HepG2 (cell line): ENCODE measurements around the gene DNAJC7. TPM values are rescaled to one million over a fixed set of nuclear protein-coding genes. Genes with fewer than 3 reads are reported as not detected.
A peak's percentile ranks its signal among the peaks of the same experiment; 100 is the strongest.

Source experiments
- ATF3 ChIP-seq: sonication (generic); formaldehyde crosslinking; IDR thresholded peaks from 2 replicates; pipeline ENCODE4 v1.4.0; 2020; ENCODE audit warnings: missing genetic modification reagents
- BCL3 ChIP-seq: sonication (generic); formaldehyde crosslinking; IDR thresholded peaks from 2 replicates; pipeline ENCODE4 v1.5.1; 2020; ENCODE audit warnings: mild to moderate bottlenecking, missing genetic modification reagents, moderate library complexity
- KLF16 ChIP-seq, 2 experiments: sonication (generic) in 1 of 2; formaldehyde crosslinking in 1 of 2; IDR thresholded peaks; 2 replicates each; pipeline versions ENCODE4 v1.6.1 to v1.8.0; 2016 to 2023; ENCODE audit warnings: missing genetic modification reagents in 2 of 2, missing compliant biosample characterization in 1 of 2
- SIX4 ChIP-seq: sonication (generic); formaldehyde crosslinking; IDR thresholded peaks from 2 replicates; pipeline ENCODE4 v1.4.0; 2020; ENCODE audit warnings: missing genetic modification reagents
- SNRNP70 ChIP-seq: fragments of 200-400 bp; formaldehyde crosslinking; IDR thresholded peaks from 2 replicates; pipeline ENCODE4 v1.6.1; 2017; ENCODE audit warnings: mild to moderate bottlenecking, low read depth, low read length, moderate library complexity
- STAG1 ChIP-seq: sonication (generic); formaldehyde crosslinking; IDR thresholded peaks from 2 replicates; pipeline ENCODE4 v1.4.0; 2020; ENCODE audit warnings: missing genetic modification reagents
- TEAD3 ChIP-seq: optimal IDR thresholded peaks from 2 replicates; pipeline ENCODE3; 2016; ENCODE audit warnings: borderline replicate concordance
- ZBTB40 ChIP-seq, 2 experiments: fragments of 450-650 bp in 1 of 2; sonication (generic) in 1 of 2; formaldehyde crosslinking in 1 of 2; IDR thresholded peaks; 2 replicates each; pipeline versions ENCODE4 v1.6.1 to v1.8.0; 2016 to 2022; ENCODE audit warnings: antibody characterized with exemption in 1 of 2, mild to moderate bottlenecking in 1 of 2, missing genetic modification reagents in 1 of 2
- ZFP36L2 ChIP-seq: sonication (generic); formaldehyde crosslinking; IDR thresholded peaks from 2 replicates; pipeline ENCODE4 v1.4.0; 2020; ENCODE audit warnings: missing genetic modification reagents
- ZMYM3 ChIP-seq: sonication (generic); formaldehyde crosslinking; IDR thresholded peaks from 2 replicates; pipeline ENCODE4 v1.5.1; 2020; ENCODE audit warnings: mild to moderate bottlenecking, missing genetic modification reagents
- ZNF335 ChIP-seq: sonication (generic); formaldehyde crosslinking; IDR thresholded peaks from 2 replicates; pipeline ENCODE4 v1.4.0; 2020; ENCODE audit warnings: missing genetic modification reagents
- ZNF441 ChIP-seq: sonication (generic); formaldehyde crosslinking; IDR thresholded peaks from 2 replicates; pipeline ENCODE4 v1.7.0; 2021; ENCODE audit warnings: missing genetic modification reagents, borderline replicate concordance
- ZNF484 ChIP-seq: sonication (generic); formaldehyde crosslinking; IDR thresholded peaks from 2 replicates; pipeline ENCODE4 v1.5.1; 2020; ENCODE audit warnings: mild to moderate bottlenecking, low read depth, missing genetic modification reagents, borderline replicate concordance
- ZNF710 ChIP-seq: sonication (generic); formaldehyde crosslinking; IDR thresholded peaks from 2 replicates; pipeline ENCODE4 v1.5.0; 2020; ENCODE audit warnings: mild to moderate bottlenecking, missing genetic modification reagents, borderline replicate concordance
- polyA plus RNA-seq, 8 experiments: library from polyadenylated mRNA; depleted of rRNA in 3 of 8; stranded (reverse) in 7 of 8; unstranded in 1 of 8; fragments of >200 nt; fragmentation: Illumina TruSeq in 4 of 8; extraction: Trizol in 4 of 8; gene quantifications; 2 replicates each; pipeline versions ENCODE4 v1.2.1 to v1.2.3, GENCODE V29; 2011 to 2016; ENCODE audit warnings: low read depth in 4 of 8, missing spikeins in 1 of 8, mixed read lengths in 1 of 8; ENCODE audit not compliant: insufficient read depth in 1 of 8
- total RNA-seq, 5 experiments: library from RNA; depleted of rRNA; stranded (reverse); fragments of >200 nt; fragmentation: Illumina TruSeq; extraction: Trizol; gene quantifications; 2 replicates each; pipeline ENCODE4 v1.2.3, GENCODE V29; 2016; ENCODE audit warnings: low read depth in 1 of 5

Gene DNAJC7
- total and polyA plus RNA-seq, 2 of the 13 experiments (the other 11 are each of a cell fraction or from before 2014, with no cell fraction given), result 47.7 to 132 TPM

- TF ChIP-seq ZMYM3 (CRISPR knock-in tag) (peak; percentile 49; the same call in 1 of the 2 replicates), ZNF710 (CRISPR knock-in tag) (peak; percentile 75; the same call in 1 of the 2 replicates), BCL3 (peak; percentile 41; the same call in 1 of the 2 replicates), SNRNP70 (no peak), ZFP36L2 (CRISPR knock-in tag) (no peak), ZBTB40 (IDR thresholded peaks at IDR 0.05) (no peak), ZBTB40 (CRISPR knock-in tag; IDR thresholded peaks at IDR 0.05) (peak; percentile 57; the same call in 1 of the 2 replicates), ZNF484 (CRISPR knock-in tag) (no peak), ATF3 (0 out of 2 replicates have a peak, but pooled peaks have one; percentile 15), KLF16 (CRISPR knock-in tag; IDR thresholded peaks at IDR 0.05) (peak in 1 of 2 experiments; percentile 80; a peak in 2 of 4 replicates), TEAD3 (CRISPR knock-in tag) (peak; percentile 66), SIX4 (CRISPR knock-in tag) (no peak), ZNF441 (CRISPR knock-in tag) (0 out of 2 replicates have a peak, but pooled peaks have one; percentile 30), STAG1 (CRISPR knock-in tag) (peak; percentile 67), ZNF335 (CRISPR knock-in tag) (peak; percentile 48; the same call in 1 of the 2 replicates)
These were observed 10.9 kb upstream of the DNAJC7 start (continued) for GRCh38 chr17:42027961-42028790.
